CD1c-positive myeloid dendritic cell (primary cell): ENCODE measurements around the gene MVK.
"Not testable (repeated sequence)": the region's sequence is repeated elsewhere in the genome, so short reads cannot be mapped to it uniquely, and the experiment has no call there.

ENCODE experiments used
- DNase-seq: peaks from one replicate; pipeline ENCODE4 v3.0.0-alpha.2; 2016; ENCODE audit errors: extremely low spot score

Gene MVK

GRCh38 chr12:109591041-109591440 lies 17.4 kb downstream of the MVK start:
- no peak for DNase-seq

- no peak for DNase-seq
Observed at GRCh38 chr12:109592195-109592904, 18.8 kb downstream of the MVK start.

- no peak for DNase-seq
Observed at GRCh38 chr12:109592905-109593272, 19.3 kb downstream of the MVK start.

- no peak for DNase-seq
Observed at GRCh38 chr12:109594556-109595317, 21.1 kb downstream of the MVK start.

- DNase-seq = peak; percentile 16
Observed at GRCh38 chr12:109595321-109595902, 21.8 kb downstream of the MVK start.

- DNase-seq = no peak
Observed at GRCh38 chr12:109596418-109597244, 23.0 kb downstream of the MVK start.

- no peak for DNase-seq
Observed at GRCh38 chr12:109597414-109597794, 23.8 kb downstream of the MVK start.

GRCh38 chr12:109597795-109598427 lies 24.3 kb downstream of the MVK start:
- DNase-seq = peak; percentile 73

GRCh38 chr12:109598428-109598854 lies 24.8 kb downstream of the MVK start:
- DNase-seq = no peak

GRCh38 chr12:109599087-109599486 lies 25.5 kb downstream of the MVK start:
- no peak for DNase-seq

GRCh38 chr12:109600481-109600880 lies 26.9 kb downstream of the MVK start:
- DNase-seq = no peak

- DNase-seq = no peak
Observed at GRCh38 chr12:109600995-109601394, 27.4 kb downstream of the MVK start.

- DNase-seq = no peak
Observed at GRCh38 chr12:109601557-109601956, 28.0 kb downstream of the MVK start.

- DNase-seq = not testable (repeated sequence)
Observed at GRCh38 chr12:109602132-109602531, 28.5 kb downstream of the MVK start.

- DNase-seq = no peak
Observed at GRCh38 chr12:109604132-109604585, 30.6 kb downstream of the MVK start.

GRCh38 chr12:109605016-109605415 lies 31.4 kb downstream of the MVK start:
- DNase-seq = no peak

GRCh38 chr12:109605599-109606228 lies 32.1 kb downstream of the MVK start:
- no peak for DNase-seq

GRCh38 chr12:109606320-109607028 lies 32.9 kb downstream of the MVK start:
- no peak for DNase-seq

GRCh38 chr12:109607618-109608017 lies 34.0 kb downstream of the MVK start:
- no peak for DNase-seq

- no peak for DNase-seq
Observed at GRCh38 chr12:109608270-109608669, 34.7 kb downstream of the MVK start.
